HG03159 (cell line): ENCODE measurements around the gene C16orf86.

Experiments used
- ATAC-seq: cut with Tn5 transposase; IDR thresholded peaks from one replicate; pipeline ENCODE4 v1.9.1; 2021; ENCODE audit warnings: mild to moderate bottlenecking, moderate library complexity; ENCODE audit not compliant: unreplicated experiment

Gene C16orf86

DNA sequence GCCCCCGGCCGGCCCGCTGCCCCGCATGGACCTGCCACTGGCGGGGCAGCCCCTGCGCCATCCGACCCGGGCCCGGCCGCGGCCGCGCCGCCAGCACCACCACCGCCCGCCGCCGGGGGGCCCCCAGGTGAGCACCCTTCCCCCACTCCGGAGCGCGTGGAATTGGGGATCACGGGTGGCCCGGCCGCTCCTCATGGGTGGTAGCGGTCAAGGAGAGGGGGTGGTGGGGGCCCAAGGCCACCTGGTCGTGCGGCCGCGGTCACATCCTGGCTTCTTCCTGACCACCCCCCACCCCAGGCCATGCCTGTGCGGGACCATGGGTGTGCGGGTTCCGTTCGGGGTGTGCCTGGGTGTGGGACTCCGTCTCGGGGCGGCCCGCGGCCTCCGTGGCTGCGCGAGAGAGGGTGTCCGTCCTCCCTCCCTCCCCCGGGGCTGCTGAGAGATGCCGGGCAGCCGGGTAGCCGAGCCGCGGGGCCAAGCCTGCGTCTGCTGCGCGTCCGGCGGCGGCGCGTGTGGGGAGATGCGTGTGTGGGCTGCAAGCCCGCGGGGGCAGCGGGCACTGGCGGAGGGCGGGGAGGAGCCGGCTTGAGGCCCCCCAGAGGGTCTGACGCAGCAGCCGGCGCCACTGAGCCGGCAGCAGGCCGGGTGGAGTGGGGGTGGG, 13.4 kb upstream of the C16orf86 start:
- ATAC-seq = no peak

- no peak for ATAC-seq
Measured at GRCh38 chr16:67653789-67654402, 12.7 kb upstream of the C16orf86 start.

GRCh38 chr16:67654403-67654911, 12.2 kb upstream of the C16orf86 start:
- ATAC-seq = no peak

- ATAC-seq = no peak
Measured at GRCh38 chr16:67655363-67655762, 11.3 kb upstream of the C16orf86 start.

DNA sequence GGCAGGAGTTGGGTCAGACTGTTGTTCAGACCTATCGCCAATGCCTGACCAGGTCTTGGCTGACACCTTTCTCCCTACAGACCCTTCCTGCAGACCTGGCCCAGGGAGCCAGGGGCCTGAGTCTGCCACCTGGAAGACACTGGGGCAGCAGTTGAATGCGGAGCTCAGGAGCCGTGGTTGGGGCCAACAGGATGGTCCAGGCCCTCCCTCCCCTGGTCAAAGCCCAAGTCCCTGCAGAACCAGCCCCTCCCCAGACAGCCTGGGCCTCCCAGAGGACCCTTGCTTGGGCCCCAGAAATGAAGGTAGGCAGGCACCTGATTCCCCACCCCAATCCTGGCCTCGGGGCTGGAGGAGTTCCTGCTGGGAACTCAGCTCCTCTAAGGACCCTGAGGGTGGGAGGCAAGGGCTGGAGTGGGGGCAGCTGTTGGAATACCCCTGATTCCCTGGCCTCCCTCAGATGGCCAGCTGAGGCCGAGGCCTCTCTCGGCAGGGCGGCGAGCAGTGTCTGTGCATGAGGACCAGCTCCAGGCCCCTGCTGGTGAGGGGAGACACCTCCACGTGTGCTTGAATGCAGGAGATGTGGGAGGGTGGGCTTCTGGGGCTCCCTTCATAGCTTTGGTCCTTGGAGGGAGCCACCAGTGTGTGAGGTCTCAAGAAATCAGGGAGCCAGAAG, 10.1 kb upstream of the C16orf86 start:
- ATAC-seq = no peak

- ATAC-seq = no peak
Measured at GRCh38 chr16:67657017-67657608, 9.5 kb upstream of the C16orf86 start.

DNA sequence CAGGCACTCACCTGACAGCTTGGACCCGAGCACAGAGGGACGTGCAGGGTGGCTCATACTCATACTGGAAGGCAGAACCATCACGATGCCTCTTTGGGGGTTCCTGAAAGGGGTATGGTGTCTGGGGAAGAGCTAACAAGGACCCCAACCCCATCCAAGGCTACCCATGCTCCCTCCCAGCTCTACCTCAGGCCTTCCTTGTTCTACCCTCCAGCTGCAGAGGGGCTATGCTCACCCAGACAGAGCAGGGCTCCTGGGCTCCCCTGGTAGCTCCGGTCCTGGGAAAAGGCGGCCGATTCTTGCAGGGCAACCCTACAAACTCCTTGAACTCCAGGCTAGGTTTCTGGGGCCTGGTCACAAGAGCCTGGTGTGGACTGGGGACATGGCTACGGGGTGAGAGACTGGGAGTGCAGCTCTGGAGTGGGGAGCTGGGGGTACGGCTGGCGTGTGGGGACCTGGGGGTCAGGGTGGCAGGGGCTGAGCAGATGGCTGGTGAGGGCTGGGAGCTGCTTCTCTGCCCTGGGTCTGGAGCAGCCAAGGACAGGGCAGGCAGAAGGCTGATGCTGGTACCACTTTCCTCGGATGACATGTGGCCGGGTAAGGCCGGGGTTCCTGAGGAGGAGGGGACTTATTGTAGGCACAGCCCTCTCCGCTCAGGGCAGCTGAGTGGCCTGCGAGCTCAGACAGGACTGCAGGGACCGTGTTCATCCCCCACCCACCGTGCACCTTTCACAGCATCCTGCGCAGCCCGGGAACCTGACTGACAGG, 8.7 kb upstream of the C16orf86 start:
- no peak for ATAC-seq

GRCh38 chr16:67658849-67659674, 7.6 kb upstream of the C16orf86 start:
- ATAC-seq = no peak

DNA sequence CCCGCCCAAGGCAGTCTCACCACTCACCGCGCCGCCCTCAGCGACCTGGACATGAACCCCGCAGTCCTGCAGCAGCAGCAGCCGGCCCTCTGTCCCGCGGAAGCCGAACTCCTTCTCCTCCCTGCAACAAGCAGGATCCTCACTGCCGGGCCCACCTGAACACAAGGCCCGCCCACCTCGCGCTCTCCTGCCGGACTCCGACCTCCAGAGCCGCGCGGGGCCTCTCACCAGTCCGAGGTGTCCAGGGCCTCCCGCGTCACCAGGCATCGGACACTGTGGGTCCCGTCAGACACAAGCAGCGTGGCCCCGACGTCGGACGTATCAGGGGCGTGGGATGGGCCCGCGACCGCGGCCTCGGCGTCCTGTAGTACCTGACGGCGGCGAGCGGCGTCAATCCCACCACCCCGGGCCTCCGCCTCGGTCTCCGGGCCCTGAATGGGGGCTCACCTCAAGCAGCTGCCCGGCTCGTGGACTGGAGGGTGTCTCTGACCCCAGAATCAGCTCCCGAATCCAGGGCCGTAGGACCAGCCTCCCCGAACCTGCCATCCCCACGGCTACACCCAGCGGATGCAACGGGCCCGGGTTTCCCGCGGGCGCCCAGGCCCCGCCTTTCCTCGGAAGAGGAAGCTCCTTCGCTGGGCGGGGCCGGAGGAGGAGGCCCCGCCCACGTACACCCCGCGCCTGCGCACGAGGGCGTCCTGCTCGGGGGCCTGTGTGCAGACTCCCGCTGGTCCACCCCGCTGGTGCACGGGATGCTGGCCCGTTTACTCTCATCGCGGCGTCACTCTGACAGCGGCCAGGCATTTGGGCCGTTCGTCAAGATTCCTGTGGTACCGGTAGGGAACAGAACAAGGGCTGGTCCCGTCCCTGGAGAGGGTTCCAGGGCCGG, 6.7 kb upstream of the C16orf86 start, which contains the start of gene ACD:
TSS of gene ACD (minus strand) at position 586 of the 889 bp plus-strand sequence. CDS start at position 546, 40 bp downstream.
- peak; percentile 51 for ATAC-seq

GRCh38 chr16:67660564-67661028, 6.0 kb upstream of the C16orf86 start, which contains the start of gene PARD6A:
Gene PARD6A, plus strand, starts transcription at chr16:67660960. Its CDS starts 79 bp downstream, at chr16:67661039.
- ATAC-seq = peak; percentile 70

DNA sequence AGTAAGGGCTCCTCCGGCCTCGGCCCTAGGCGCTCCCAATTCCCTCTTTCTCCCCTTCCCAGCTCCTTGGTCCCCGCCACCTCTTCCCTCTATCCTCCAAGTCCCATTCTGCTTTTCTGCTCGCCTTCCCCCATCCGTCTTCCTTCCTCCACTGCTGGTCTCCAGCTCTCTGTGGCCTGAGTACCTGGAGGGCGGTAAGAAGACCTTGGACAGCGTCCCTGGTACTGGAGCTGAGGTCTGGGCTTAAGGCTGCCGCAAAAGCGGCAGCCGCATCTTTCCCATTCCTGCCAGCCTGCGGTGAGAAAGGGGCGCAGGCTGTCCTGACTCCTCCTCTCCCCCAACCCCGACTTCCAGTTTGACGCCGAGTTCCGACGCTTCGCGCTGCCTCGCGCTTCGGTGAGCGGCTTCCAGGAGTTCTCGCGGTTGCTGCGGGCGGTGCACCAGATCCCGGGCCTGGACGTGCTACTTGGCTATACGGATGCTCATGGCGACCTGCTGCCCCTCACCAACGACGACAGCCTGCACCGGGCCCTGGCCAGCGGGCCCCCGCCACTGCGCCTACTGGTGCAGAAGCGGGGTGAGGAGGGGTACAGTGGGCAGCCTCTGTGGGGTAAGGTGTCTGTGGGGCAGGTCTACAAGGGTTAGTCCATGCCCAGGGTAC, 5.4 kb upstream of the C16orf86 start:
- ATAC-seq = no peak

DNA sequence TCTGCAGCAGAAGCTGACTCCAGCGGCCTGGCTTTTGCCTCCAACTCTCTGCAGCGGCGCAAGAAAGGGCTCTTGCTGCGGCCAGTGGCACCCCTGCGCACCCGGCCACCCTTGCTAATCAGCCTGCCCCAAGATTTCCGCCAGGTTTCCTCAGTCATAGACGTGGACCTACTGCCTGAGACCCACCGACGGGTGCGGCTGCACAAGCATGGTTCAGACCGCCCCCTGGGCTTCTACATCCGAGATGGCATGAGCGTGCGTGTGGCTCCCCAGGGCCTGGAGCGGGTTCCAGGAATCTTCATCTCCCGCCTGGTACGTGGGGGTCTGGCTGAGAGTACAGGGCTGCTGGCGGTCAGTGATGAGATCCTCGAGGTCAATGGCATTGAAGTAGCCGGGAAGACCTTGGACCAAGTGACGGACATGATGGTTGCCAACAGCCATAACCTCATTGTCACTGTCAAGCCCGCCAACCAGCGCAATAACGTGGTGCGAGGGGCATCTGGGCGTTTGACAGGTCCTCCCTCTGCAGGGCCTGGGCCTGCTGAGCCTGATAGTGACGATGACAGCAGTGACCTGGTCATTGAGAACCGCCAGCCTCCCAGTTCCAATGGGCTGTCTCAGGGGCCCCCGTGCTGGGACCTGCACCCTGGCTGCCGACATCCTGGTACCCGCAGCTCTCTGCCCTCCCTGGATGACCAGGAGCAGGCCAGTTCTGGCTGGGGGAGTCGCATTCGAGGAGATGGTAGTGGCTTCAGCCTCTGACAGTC, 4.5 kb upstream of the C16orf86 start:
- ATAC-seq = no peak

GRCh38 chr16:67662653-67663010, 4.0 kb upstream of the C16orf86 start:
- no peak for ATAC-seq

DNA sequence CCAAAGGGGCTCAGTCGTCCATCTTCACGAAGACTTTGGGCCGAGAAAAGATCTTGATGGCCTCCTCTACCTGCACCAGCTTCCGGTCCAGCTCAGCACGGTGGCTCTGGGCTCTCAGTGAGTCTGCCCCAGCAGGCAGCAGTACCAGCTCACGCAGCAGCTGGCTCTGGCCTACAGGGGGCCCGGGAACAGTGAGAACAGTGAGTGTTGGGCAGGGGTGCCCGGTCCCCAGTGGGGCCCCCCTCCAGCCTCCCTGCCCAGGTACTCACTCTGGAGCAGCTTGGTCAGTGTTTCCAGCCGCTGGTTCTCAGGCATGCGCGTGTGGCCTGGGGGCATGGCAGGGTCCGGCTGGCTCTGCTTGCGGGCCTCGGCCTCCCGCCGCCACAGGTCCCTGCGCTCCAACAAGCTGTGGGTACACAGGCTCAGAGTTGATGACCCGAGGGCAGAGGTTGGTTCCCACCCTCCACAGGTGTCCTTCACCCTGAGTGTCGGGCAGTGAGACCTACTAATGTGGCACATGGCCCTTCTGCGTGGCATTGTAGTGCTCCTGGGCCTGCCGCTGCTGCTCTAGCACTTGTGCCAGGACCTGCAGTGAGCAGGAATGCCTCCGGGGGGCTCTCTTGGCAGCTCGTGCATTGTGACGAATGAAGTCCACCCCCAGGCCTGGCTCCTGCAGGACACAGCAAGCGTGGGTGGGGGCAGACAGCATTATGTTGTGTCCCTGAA, 3.3 kb upstream of the C16orf86 start:
- no peak for ATAC-seq

- no peak for ATAC-seq
Measured at GRCh38 chr16:67663877-67664222, 2.8 kb upstream of the C16orf86 start.

DNA sequence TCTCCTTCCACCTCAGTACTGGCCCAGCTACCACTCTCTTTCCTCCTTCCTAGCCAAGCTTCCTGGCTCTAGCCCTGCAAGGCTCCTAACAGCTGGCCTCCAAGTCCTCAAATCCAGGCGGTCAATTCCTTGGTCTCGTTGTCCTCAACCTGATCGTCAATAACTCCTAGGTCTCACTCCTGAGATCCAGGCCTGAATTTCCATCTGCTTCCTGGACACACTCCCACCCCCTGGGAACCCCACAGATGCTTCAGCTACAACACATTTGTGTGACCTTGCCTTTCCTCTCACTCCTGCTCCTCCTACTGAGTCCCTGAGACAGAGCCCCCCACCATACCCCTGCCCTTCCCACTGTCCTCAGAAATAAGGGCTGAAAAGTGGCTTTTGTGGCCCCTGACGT, 2.4 kb upstream of the C16orf86 start:
- no peak for ATAC-seq

DNA sequence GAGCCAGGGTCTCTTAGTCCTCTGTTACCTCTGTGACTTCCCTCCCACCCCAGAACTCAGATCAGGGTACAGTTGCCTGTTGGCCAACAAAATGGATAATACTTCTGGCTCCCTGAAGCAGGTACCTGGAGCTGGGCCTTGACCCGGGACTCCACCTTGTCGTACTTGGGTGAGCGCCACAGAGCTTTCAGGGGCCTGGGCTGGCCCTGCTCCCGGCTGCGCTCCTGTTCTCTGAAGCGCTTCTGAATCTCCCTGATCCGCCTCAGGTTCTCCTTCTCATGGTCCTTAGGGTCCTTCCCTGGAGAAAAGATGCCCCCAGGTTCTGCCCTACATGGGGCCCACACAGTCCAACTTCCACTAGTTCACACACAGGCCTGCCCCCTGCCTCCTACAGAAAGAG, 1.7 kb upstream of the C16orf86 start:
- no peak for ATAC-seq
